Ishikawa (cell line): Measurements from ENCODE around the gene PID1.

Experiments used
- CEBPB ChIP-seq: IDR thresholded peaks from 2 replicates; pipeline ENCODE4 v1.6.1; 2012
- EGR1 ChIP-seq: IDR thresholded peaks from 2 replicates; pipeline ENCODE4 v1.6.1; 2012
- EP300 ChIP-seq: IDR thresholded peaks from 2 replicates; pipeline ENCODE4 v1.6.1; 2012; ENCODE audit warnings: borderline replicate concordance
- NFIC ChIP-seq: IDR thresholded peaks from 2 replicates; pipeline ENCODE4 v1.6.1; 2012
- RAD21 ChIP-seq: IDR thresholded peaks from 2 replicates; pipeline ENCODE4 v1.6.1; 2012; ENCODE audit warnings: low read depth
- TAF1 ChIP-seq: IDR thresholded peaks from 2 replicates; pipeline ENCODE4 v1.6.1; 2012; ENCODE audit warnings: low read depth, mild to moderate bottlenecking
- YY1 ChIP-seq: IDR thresholded peaks from 2 replicates; pipeline ENCODE4 v1.6.1; 2012; ENCODE audit warnings: low read depth
- TF ChIP-seq, protein P1 (sequence below): IDR thresholded peaks from 2 replicates; pipeline ENCODE4 v1.6.1; 2012; ENCODE audit warnings: low read depth, mild to moderate bottlenecking
- TF ChIP-seq, protein P2 (sequence below): IDR thresholded peaks from 2 replicates; pipeline ENCODE4 v1.6.1; 2012

DNA sequence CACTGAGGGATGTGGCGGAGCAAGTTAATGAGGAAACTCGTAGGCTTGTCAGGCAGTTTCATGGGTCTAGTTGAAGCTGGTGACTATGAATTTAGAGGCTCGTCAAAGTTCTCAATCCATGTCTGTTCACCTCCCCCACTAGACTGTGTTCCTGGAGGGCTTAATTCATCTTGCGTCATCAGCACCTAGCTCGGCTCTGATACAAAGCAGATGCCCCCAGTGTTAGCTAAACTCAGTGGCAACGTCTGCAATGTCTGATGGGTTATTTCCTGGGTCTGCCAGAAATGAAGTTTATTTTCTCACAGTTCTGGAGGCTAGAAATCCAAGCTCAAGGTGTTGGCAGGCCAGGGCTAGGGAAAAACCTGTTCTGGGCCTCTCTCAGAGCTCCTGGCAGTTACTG lies 140.6 kb downstream of the PID1 start:
- TF ChIP-seq EGR1 (no peak), TAF1 (no peak), EP300 (no peak), NFIC (no peak), RAD21 (no peak), CEBPB (no peak), YY1 (no peak)
- TF ChIP-seq, protein P1, sequence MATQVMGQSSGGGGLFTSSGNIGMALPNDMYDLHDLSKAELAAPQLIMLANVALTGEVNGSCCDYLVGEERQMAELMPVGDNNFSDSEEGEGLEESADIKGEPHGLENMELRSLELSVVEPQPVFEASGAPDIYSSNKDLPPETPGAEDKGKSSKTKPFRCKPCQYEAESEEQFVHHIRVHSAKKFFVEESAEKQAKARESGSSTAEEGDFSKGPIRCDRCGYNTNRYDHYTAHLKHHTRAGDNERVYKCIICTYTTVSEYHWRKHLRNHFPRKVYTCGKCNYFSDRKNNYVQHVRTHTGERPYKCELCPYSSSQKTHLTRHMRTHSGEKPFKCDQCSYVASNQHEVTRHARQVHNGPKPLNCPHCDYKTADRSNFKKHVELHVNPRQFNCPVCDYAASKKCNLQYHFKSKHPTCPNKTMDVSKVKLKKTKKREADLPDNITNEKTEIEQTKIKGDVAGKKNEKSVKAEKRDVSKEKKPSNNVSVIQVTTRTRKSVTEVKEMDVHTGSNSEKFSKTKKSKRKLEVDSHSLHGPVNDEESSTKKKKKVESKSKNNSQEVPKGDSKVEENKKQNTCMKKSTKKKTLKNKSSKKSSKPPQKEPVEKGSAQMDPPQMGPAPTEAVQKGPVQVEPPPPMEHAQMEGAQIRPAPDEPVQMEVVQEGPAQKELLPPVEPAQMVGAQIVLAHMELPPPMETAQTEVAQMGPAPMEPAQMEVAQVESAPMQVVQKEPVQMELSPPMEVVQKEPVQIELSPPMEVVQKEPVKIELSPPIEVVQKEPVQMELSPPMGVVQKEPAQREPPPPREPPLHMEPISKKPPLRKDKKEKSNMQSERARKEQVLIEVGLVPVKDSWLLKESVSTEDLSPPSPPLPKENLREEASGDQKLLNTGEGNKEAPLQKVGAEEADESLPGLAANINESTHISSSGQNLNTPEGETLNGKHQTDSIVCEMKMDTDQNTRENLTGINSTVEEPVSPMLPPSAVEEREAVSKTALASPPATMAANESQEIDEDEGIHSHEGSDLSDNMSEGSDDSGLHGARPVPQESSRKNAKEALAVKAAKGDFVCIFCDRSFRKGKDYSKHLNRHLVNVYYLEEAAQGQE = no peak
- TF ChIP-seq, protein P2, sequence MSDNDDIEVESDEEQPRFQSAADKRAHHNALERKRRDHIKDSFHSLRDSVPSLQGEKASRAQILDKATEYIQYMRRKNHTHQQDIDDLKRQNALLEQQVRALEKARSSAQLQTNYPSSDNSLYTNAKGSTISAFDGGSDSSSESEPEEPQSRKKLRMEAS = no peak
